ENCODE data around the gene CHN2.
A peak's percentile ranks its signal among the peaks of the same experiment; 100 is the strongest.

The CHN2 gene

DNA sequence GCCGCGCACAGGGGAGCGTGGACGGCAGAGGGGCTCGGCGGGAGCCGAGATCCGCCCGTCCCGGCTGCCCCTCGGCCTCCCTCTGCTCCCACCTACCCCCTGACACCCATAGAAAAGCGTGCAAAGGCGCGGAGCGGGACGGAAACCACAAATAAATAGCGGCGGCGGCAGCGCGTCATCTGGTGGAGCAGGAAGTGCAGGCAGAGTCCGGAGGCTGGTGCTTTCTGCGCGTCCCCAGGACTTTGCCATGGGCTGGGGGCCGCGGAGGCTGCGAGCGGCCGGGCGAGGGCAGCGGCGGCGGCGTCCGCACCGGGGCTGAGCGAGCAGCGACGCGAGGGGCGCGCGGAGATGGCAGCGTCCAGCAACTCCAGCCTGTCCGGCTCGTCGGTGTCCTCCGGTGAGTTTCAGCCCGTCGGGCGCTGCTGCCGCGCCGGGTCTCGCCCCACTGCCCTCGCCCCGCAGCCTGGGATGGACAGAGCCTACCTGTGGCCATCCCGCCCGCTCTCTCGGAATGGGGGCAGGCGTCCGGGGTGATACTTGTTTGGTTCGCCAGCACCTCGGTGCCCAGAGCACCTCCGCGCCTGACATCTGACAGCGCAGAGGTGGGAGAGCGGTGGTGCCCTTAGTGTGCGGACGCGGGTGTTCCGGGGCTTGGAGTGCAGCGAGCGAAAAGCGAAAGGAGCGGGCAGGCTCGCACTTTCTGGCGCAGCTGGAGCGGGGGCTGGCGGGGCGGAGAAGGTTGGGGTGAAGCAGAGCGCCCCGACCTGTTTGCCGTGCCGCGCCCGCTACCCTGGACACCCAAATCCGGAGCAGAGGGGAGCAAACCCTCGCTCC, at the start of gene CHN2:
Gene CHN2, plus strand, starts transcription at position 182 of the 834 bp plus-strand sequence.
- Mint-ChIP-seq H3K27me3 (peaks cover 59% of the 10 kb centered on the region), H3K4me1 (peaks cover 23% of the 10 kb centered on the region)

GRCh38 chr7:29145553-29146056, 49.0 kb upstream of the CHN2 start:
- H3K27ac Mint-ChIP-seq = no peak overlapping the region
- H3K27me3 Mint-ChIP-seq = peaks cover 49% of the 10 kb centered on the region
- H3K4me3 Mint-ChIP-seq = no peak overlapping the region

More for the DNA sequence above, at the start of gene CHN2:
- Mint-ChIP-seq H3K9me3 (no peaks in the 10 kb centered on the region), H3K36me3 (ENCODE audit: low read depth) (no peaks in the 10 kb centered on the region), H3K27ac (peak within 1 kb of the TSS; percentile 46), H3K4me3 (peak within 1 kb of the TSS; percentile 79)
- ATAC-seq (peak; percentile 60), DNase-seq (peak; percentile 42)

DNA sequence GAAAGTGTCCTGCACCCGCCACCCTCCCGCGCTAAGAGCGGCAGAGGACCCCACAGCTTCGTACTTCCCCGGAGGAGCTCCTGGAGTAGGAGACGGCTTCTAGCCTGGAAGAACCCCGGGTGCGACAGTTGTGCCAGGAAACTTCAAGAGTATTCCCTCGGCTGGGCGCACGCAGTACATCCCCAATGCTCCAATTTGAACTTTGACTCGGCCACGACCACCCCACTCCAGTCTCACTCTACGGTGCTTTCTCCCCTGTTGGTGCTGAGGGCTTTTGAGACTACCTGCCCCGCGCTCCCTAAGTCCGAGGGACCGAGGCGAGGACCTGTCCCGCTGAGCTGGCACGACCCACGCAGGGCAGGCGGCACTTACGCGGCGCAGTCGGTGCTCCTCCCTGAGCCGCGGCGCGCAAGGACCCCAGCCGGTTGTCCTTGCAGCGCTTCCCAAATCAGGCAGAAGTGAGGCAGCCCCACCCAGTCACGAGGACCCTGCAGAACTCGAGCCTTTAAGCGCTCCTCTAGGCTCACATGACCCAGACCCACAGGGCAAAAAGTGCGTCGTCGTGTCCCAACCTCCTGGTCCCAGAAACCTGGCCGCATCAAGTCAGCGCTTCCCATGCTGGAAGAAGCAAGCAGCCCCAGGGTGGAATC, 48.4 kb upstream of the CHN2 start, which contains the start of gene CPVL:
Gene CPVL, minus strand, starts transcription at position 481 of the 650 bp plus-strand sequence. CDS start 25,476 bp downstream, outside the sequence.
- Mint-ChIP-seq H3K36me3 (ENCODE audit: low read depth) (no peaks in the 10 kb centered on the region), H3K27me3 (peaks cover 48% of the 10 kb centered on the region), H3K4me3 (peak within 1 kb of the TSS; percentile 56), H3K4me1 (no peaks in the 10 kb centered on the region), H3K9me3 (no peaks in the 10 kb centered on the region), H3K27ac (no peak within 1 kb of the TSS)
- ATAC-seq (peak; percentile 10), DNase-seq (no peak)

More at GRCh38 chr7:29145553-29146056, 49.0 kb upstream of the CHN2 start:
- H3K36me3 Mint-ChIP-seq (ENCODE audit: low read depth) = no peaks in the 10 kb centered on the region
- H3K9me3 Mint-ChIP-seq = no peaks in the 10 kb centered on the region
- no peak for ATAC-seq
- H3K4me1 Mint-ChIP-seq = no peaks in the 10 kb centered on the region
- DNase-seq = no peak

- DNase-seq = no peak
- no peak overlapping the region for H3K27ac Mint-ChIP-seq
- H3K27me3 Mint-ChIP-seq = peaks cover 47% of the 10 kb centered on the region
- H3K9me3 Mint-ChIP-seq = no peaks in the 10 kb centered on the region
- H3K36me3 Mint-ChIP-seq (ENCODE audit: low read depth) = no peaks in the 10 kb centered on the region
- no peak for ATAC-seq
- no peaks in the 10 kb centered on the region for H3K4me1 Mint-ChIP-seq
- H3K4me3 Mint-ChIP-seq = no peak overlapping the region
These were observed 47.5 kb upstream of the CHN2 start for GRCh38 chr7:29146888-29147609.

- no peak overlapping the region for H3K27ac Mint-ChIP-seq
- H3K27me3 Mint-ChIP-seq = peaks cover 43% of the 10 kb centered on the region
- H3K4me3 Mint-ChIP-seq = no peak overlapping the region
- no peak for DNase-seq
- H3K9me3 Mint-ChIP-seq = no peaks in the 10 kb centered on the region
- no peak for ATAC-seq
- no peaks in the 10 kb centered on the region for H3K4me1 Mint-ChIP-seq
- H3K36me3 Mint-ChIP-seq (ENCODE audit: low read depth) = no peaks in the 10 kb centered on the region
These were observed 46.8 kb upstream of the CHN2 start for GRCh38 chr7:29147821-29148220.

DNA sequence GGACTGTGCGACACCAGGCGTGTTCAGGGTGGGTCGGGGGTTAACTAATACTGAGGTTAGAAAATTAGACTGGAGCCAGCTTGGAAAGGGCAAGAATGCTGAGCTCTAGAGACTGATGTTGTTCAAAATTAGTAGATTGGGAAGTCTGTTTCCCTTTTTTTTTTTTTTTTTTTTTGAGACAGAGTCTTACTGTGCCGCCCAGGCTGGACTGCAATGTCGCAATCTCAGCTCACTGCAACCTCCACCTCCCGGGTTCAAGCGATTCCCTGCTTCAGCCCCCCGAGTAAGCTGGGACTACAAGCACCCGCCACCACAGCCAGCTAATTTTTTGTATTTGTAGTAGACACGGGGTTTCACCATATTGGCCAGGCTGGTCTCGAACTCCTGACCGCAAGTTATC, 45.5 kb upstream of the CHN2 start:
- H3K4me3 Mint-ChIP-seq = no peak overlapping the region
- no peaks in the 10 kb centered on the region for H3K4me1 Mint-ChIP-seq
- H3K9me3 Mint-ChIP-seq = no peaks in the 10 kb centered on the region
- ATAC-seq = no peak
- H3K36me3 Mint-ChIP-seq (ENCODE audit: low read depth) = no peaks in the 10 kb centered on the region
- peaks cover 39% of the 10 kb centered on the region for H3K27me3 Mint-ChIP-seq
- H3K27ac Mint-ChIP-seq = no peak overlapping the region
- DNase-seq = no peak

GRCh38 chr7:29150856-29151255, 43.7 kb upstream of the CHN2 start:
- no peak overlapping the region for H3K27ac Mint-ChIP-seq
- H3K9me3 Mint-ChIP-seq = peaks cover 4% of the 10 kb centered on the region
- DNase-seq (no peak), ATAC-seq (no peak)
- H3K36me3 Mint-ChIP-seq (ENCODE audit: low read depth) = no peaks in the 10 kb centered on the region
- no peak overlapping the region for H3K4me3 Mint-ChIP-seq
- H3K27me3 Mint-ChIP-seq = peaks cover 23% of the 10 kb centered on the region
- H3K4me1 Mint-ChIP-seq = no peaks in the 10 kb centered on the region

DNA sequence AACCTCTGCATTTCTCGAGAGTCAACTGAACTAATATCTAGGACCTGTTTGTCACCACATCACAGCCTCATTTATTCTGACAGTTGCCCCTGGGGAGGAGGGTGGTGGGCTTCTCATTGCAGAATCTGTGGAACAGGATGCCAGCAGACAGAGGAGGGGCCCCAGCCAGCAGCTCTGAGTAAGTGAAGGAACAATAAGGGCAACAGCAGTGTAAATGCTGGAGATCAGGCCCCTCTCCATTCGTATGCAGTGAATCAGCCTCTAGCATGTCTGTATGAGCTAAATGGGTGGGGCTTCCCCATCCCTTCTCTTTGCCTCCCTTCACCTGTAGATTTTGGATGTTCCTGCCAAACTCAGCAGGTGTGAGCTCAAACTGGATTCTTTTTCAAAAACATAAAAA, 40.5 kb upstream of the CHN2 start:
- Mint-ChIP-seq H3K9me3 (peaks cover 4% of the 10 kb centered on the region), H3K36me3 (ENCODE audit: low read depth) (no peaks in the 10 kb centered on the region), H3K27me3 (peaks cover 3% of the 10 kb centered on the region), H3K4me1 (peaks cover 3% of the 10 kb centered on the region), H3K27ac (no peak overlapping the region), H3K4me3 (no peak overlapping the region)
- ATAC-seq (no peak), DNase-seq (no peak)

DNA sequence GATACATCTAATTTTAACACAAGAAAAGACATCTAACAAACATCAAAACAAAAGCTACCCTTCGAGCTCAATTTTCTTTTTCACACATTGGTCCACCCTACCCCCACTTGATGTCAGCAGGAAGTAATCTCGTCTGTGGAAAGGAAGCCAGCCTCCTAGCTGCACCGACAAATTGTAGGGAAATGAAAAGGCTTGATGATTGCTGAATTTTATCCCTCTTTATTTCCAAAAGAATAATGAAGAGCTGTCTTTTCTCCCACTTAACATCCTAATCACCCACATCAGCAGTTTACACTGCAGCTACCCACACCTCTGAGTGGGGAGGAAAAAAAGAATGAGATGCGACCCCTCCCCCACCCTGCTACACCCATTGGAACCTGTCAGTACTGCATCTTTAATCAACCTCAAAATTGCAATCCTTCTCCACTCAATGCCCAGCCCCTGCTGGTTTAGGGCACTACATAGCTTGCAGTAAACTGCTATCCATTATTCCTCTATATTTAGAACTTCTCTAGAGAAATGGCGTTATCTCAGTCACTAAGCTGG, 37.6 kb upstream of the CHN2 start:
- Mint-ChIP-seq H3K9me3 (peaks cover 4% of the 10 kb centered on the region), H3K36me3 (ENCODE audit: low read depth) (no peaks in the 10 kb centered on the region), H3K27me3 (peaks cover 3% of the 10 kb centered on the region), H3K4me3 (no peak overlapping the region), H3K4me1 (peaks cover 3% of the 10 kb centered on the region), H3K27ac (no peak overlapping the region)
- no peak for ATAC-seq
- no peak for DNase-seq

GRCh38 chr7:29158795-29159423, 35.7 kb upstream of the CHN2 start:
- Mint-ChIP-seq H3K27ac (no peak overlapping the region), H3K9me3 (peaks cover 4% of the 10 kb centered on the region), H3K36me3 (ENCODE audit: low read depth) (no peaks in the 10 kb centered on the region), H3K4me1 (peaks cover 3% of the 10 kb centered on the region), H3K4me3 (no peak overlapping the region), H3K27me3 (peaks cover 4% of the 10 kb centered on the region)
- no peak for DNase-seq
- no peak for ATAC-seq

DNA sequence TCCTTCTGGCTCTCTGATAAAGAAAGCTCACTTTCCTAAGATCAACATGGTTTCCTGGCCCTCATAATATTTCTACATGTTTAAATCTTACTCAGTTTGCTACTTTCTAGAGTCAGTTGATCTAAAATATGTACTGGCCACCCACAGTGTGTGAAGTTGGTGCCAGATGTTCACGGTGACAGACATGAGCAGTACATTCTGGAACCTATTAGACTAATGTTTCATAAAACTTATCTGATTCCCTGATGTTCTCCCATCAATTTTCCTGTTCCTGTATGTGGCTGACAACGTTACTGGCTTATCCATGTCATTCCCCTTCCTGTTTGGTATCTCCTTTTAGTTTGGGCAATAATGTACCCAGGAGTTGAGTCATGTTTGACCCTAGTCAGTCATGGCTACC, 34.5 kb upstream of the CHN2 start:
- no peak for DNase-seq
- peaks cover 4% of the 10 kb centered on the region for H3K9me3 Mint-ChIP-seq

DNA sequence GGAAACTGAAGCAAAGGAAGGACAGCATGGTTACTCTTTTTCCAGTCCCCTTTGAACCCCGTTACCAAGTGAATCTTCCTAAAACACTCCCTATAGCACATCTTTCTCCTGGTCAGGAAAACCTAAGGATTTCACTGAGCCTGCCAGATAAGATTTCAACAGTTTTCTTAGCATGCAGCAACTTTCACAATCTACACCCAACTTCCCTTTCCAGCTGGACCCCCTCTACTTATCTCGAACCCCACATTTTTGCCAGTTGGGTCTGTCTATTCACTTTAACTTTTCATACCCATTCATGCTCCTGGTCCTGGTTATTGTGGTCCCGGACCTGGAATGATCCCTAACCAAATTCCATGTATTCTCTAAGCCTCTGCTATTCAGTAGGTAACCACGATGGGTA, 33.3 kb upstream of the CHN2 start:
- no peak for ATAC-seq
- no peak for DNase-seq
- H3K4me1 Mint-ChIP-seq = peaks cover 3% of the 10 kb centered on the region
- peaks cover 5% of the 10 kb centered on the region for H3K27me3 Mint-ChIP-seq
- no peak overlapping the region for H3K4me3 Mint-ChIP-seq
- H3K36me3 Mint-ChIP-seq (ENCODE audit: low read depth) = no peaks in the 10 kb centered on the region
- no peak overlapping the region for H3K27ac Mint-ChIP-seq
- peaks cover 7% of the 10 kb centered on the region for H3K9me3 Mint-ChIP-seq

More for the DNA sequence above, 34.5 kb upstream of the CHN2 start:
- Mint-ChIP-seq H3K27ac (no peak overlapping the region), H3K36me3 (ENCODE audit: low read depth) (no peaks in the 10 kb centered on the region), H3K4me3 (no peak overlapping the region), H3K4me1 (peaks cover 3% of the 10 kb centered on the region), H3K27me3 (peaks cover 5% of the 10 kb centered on the region)
- no peak for ATAC-seq

DNA sequence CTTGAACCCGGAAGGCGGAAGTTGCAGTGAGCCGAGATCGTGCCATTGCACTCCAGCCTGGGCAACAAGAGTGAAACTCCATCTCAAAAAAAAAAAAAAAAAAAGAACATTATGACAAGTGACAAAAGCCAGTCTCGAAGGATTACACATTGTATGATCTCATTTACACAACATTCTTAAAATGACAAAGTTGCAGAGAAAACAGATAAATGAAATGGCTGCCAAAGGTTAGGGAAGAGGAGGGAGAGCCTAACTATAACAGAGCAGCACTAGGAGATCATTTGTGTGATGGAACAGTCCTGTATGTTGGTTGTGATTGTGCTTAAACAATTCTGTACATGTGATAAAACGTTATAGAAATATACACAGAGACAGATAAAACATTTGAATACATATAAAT, 32.0 kb upstream of the CHN2 start:
- ATAC-seq (no peak), DNase-seq (no peak)
- peaks cover 5% of the 10 kb centered on the region for H3K27me3 Mint-ChIP-seq
- H3K4me1 Mint-ChIP-seq = no peaks in the 10 kb centered on the region
- H3K9me3 Mint-ChIP-seq = peaks cover 9% of the 10 kb centered on the region
- H3K36me3 Mint-ChIP-seq (ENCODE audit: low read depth) = no peaks in the 10 kb centered on the region
- H3K4me3 Mint-ChIP-seq = no peak overlapping the region
- no peak overlapping the region for H3K27ac Mint-ChIP-seq

GRCh38 chr7:29163854-29164253, 30.7 kb upstream of the CHN2 start:
- Mint-ChIP-seq H3K4me3 (no peak overlapping the region), H3K36me3 (ENCODE audit: low read depth) (no peaks in the 10 kb centered on the region), H3K9me3 (peaks cover 9% of the 10 kb centered on the region)

More at GRCh38 chr7:29163854-29164253, 30.7 kb upstream of the CHN2 start:
- DNase-seq (no peak), ATAC-seq (no peak)
- Mint-ChIP-seq H3K27me3 (peaks cover 5% of the 10 kb centered on the region), H3K4me1 (no peaks in the 10 kb centered on the region), H3K27ac (no peak overlapping the region)

All from activated naive CD8-positive, alpha-beta T cell treated with anti-CD3 and anti-CD28 coated beads, Interleukin-2, amount 50 U/mL, for 24 hours (primary cell).